PFSK-1 (cell line): ENCODE results near the gene CYSTM1.

ENCODE experiments used
- POLR2AphosphoS5 ChIP-seq: IDR thresholded peaks from 2 replicates; pipeline ENCODE4 v1.6.1; 2012; ENCODE audit warnings: low read depth, mild to moderate bottlenecking, control low read depth, low read length, moderate library complexity
- REST ChIP-seq, 2 experiments: IDR thresholded peaks; 2 replicates each; pipeline versions ENCODE4 v1.6.1 to v1.8.0; 2011 to 2012; ENCODE audit warnings: low read depth in 2 of 2, low read length in 2 of 2, control low read depth in 1 of 2, inconsistent platforms in 1 of 2, mild to moderate bottlenecking in 1 of 2, moderate library complexity in 1 of 2; ENCODE audit not compliant: insufficient read depth in 1 of 2
- SIN3A ChIP-seq: IDR thresholded peaks from 2 replicates; pipeline ENCODE4 v1.6.1; 2012; ENCODE audit warnings: mild to moderate bottlenecking, low read length, moderate library complexity, borderline replicate concordance; ENCODE audit not compliant: insufficient read depth
- TAF1 ChIP-seq: IDR thresholded peaks from 2 replicates; pipeline ENCODE4 v1.6.1; 2012; ENCODE audit warnings: low read length, control low read depth, borderline replicate concordance; ENCODE audit not compliant: insufficient read depth

GRCh38 chr5:140267201-140267540 lies 92.2 kb downstream of the CYSTM1 start:
- TF ChIP-seq POLR2AphosphoS5 (no peak), TAF1 (no peak), REST (IDR thresholded peaks at IDR 0.05; ENCODE audit: insufficient read depth in 1 of 2, low read depth in 2 of 2, low read length in 2 of 2) (no peak), SIN3A (no peak)
